Measurements from ENCODE around the gene MRTFA. TPM values are rescaled to one million over a fixed set of nuclear protein-coding genes. Genes with fewer than 3 reads are reported as not detected.

MRTFA gene
- total RNA-seq, 1 donor from 2014 or later, result 11.3 TPM

DNA sequence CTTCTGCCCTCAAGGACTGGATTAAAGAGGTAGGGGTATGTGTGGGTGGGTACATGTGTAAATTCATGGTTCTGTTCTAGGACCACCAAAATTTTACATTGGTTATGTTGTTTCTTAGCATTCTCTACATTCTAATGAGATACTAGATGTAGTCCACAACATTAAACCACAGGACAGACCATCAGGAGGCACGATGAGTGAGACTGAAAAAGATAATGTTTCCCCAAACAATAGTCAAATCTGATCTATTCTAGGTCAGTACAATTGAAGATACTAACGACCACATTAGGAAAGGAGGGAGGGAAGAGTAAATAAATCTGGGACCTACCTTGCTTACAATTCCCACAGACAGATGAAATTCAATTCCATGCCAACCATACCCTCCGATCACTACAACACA lies 42.2 kb downstream of the MRTFA start:
- Histone ChIP-seq H3K9me3 (ENCODE audit: low read depth) (no peaks in the 10 kb centered on the region), H3K4me3 (no peak overlapping the region), H3K27me3 (no peaks in the 10 kb centered on the region), H2AFZ (replicated peaks) (no peak overlapping the region), H3K27ac (no peak overlapping the region), H4K20me1 (ENCODE audit: low read depth) (peaks cover 73% of the 10 kb centered on the region), H3K79me2 (ENCODE audit: low read depth) (peaks cover 88% of the 10 kb centered on the region), H3K9ac (no peak overlapping the region), H3F3A (ENCODE audit: low read depth) (no peaks in the 10 kb centered on the region), H3K4me1 (peaks cover 15% of the 10 kb centered on the region), H3K4me2 (no peak overlapping the region), H3K36me3 (no peaks in the 10 kb centered on the region)
- H3K27ac Mint-ChIP-seq, result no peak overlapping the region
- H3K27me3 Mint-ChIP-seq (ENCODE audit: insufficient read depth, low read depth), result no peaks in the 10 kb centered on the region
- TF ChIP-seq EZH2phosphoT487 (IDR thresholded peaks at IDR 0.05) (no peak), EZH2 (IDR thresholded peaks at IDR 0.05) (no peak)
- TF ChIP-seq, protein P1, sequence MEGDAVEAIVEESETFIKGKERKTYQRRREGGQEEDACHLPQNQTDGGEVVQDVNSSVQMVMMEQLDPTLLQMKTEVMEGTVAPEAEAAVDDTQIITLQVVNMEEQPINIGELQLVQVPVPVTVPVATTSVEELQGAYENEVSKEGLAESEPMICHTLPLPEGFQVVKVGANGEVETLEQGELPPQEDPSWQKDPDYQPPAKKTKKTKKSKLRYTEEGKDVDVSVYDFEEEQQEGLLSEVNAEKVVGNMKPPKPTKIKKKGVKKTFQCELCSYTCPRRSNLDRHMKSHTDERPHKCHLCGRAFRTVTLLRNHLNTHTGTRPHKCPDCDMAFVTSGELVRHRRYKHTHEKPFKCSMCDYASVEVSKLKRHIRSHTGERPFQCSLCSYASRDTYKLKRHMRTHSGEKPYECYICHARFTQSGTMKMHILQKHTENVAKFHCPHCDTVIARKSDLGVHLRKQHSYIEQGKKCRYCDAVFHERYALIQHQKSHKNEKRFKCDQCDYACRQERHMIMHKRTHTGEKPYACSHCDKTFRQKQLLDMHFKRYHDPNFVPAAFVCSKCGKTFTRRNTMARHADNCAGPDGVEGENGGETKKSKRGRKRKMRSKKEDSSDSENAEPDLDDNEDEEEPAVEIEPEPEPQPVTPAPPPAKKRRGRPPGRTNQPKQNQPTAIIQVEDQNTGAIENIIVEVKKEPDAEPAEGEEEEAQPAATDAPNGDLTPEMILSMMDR (IDR thresholded peaks at IDR 0.05), result no peak
- H3K4me1 Mint-ChIP-seq, result peaks cover 7% of the 10 kb centered on the region
- H3K4me3 Mint-ChIP-seq, result no peak overlapping the region
- no peak for DNase-seq (ENCODE audit: low spot score)
- H3K9me3 Mint-ChIP-seq, result no peaks in the 10 kb centered on the region
- peaks cover 4% of the 10 kb centered on the region for H3K36me3 Mint-ChIP-seq

DNA sequence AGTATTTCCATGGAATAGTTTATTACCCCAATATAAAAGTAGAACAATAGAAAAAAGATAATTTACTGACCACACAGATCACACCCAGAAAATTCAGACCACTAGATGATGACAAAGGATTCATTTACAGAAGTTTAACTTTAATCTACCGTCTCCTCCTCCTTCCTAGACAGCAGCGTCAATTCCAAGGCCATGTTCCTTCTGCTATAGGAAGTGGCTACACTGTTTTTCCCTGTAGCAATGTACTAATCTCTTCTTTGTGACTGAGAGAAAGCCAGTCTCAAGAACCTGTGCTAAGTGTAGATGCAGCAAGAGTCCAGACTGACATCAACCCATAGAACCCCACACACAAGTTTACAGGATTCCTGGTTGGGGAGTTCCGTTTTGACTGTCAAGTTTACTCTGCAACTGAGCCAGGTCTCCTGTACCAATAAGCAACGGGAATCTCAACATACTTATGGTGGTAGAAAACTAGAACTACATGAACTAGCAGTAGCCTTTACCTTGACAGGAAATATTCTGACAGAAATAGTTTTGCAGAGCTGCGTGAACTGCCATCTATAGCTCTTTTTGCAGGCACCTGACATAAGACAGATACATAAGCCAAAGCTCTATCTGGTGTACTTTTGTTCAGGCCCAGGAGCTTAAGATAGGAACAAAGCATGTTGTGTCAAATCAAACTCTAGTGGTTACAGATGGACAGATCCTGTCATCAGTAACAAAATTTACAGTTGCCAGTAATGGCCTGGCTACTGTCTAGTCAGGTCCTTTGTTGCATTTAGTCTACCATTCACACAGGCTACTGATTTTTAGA lies 42.9 kb downstream of the MRTFA start:
- H2AFZ ChIP-seq (replicated peaks), result no peak overlapping the region
- DNase-seq (ENCODE audit: low spot score), result no peak
- H3K36me3 ChIP-seq, result no peaks in the 10 kb centered on the region
- Mint-ChIP-seq H3K4me3 (no peak overlapping the region), H3K9me3 (no peaks in the 10 kb centered on the region), H3K36me3 (peaks cover 4% of the 10 kb centered on the region), H3K27me3 (ENCODE audit: insufficient read depth, low read depth) (no peaks in the 10 kb centered on the region), H3K27ac (peak overlapping the region; percentile 11), H3K4me1 (peaks cover 7% of the 10 kb centered on the region)
- H3K79me2 ChIP-seq (ENCODE audit: low read depth), result peaks cover 83% of the 10 kb centered on the region
- H3K27me3 ChIP-seq, result no peaks in the 10 kb centered on the region
- H3K4me2 ChIP-seq, result no peak overlapping the region
- H3K4me1 ChIP-seq, result peaks cover 15% of the 10 kb centered on the region
- no peak overlapping the region for H3K9ac ChIP-seq
- H3F3A ChIP-seq (ENCODE audit: low read depth), result no peaks in the 10 kb centered on the region
- no peak overlapping the region for H3K4me3 ChIP-seq
- H3K27ac ChIP-seq, result no peak overlapping the region
- no peak for TF ChIP-seq EZH2 (IDR thresholded peaks at IDR 0.05)
- TF ChIP-seq EZH2phosphoT487 (IDR thresholded peaks at IDR 0.05), result no peak
- TF ChIP-seq, protein P1 (IDR thresholded peaks at IDR 0.05), result no peak
- H4K20me1 ChIP-seq (ENCODE audit: low read depth), result peaks cover 66% of the 10 kb centered on the region
- no peaks in the 10 kb centered on the region for H3K9me3 ChIP-seq (ENCODE audit: low read depth)

DNA sequence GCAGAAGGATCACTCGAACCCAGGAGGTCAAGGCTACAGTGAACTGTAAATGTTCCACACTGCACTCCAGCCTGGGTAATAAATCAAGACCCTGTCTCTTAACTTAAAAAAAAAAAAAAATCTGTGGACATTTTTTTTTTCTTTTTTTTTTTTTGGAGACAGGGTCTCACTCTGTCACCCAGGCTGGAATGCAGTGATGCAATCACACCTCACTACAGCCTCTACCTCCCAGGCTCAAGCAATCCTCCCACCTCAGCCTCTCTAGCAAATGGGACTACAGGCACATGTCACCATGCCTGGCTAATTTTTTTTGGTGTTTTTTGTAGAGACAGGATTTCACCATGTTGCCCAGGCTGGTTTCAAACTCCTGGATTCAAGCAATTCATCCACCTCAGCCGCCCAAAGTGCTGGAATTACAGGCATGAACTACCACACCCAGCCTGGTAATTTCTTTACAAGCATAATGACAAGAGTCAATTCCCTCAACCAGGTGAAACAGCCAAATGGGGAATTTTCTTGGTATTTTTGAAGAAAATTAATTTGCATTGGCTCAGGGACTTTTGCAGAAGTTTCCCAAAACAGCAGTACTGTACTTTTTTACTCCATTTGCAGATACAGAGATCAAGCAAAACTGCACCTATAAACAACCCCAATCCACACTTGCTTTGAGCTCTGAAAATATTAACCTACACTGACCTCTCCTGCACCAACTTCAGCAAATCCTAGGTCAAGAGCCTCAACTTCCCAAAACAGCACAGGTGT lies 44.0 kb downstream of the MRTFA start:
- Histone ChIP-seq H2AFZ (replicated peaks) (no peak overlapping the region), H3K27me3 (no peaks in the 10 kb centered on the region), H4K20me1 (ENCODE audit: low read depth) (peaks cover 58% of the 10 kb centered on the region), H3K36me3 (no peaks in the 10 kb centered on the region), H3K79me2 (ENCODE audit: low read depth) (peaks cover 72% of the 10 kb centered on the region), H3K4me3 (no peak overlapping the region), H3F3A (ENCODE audit: low read depth) (no peaks in the 10 kb centered on the region), H3K4me1 (peaks cover 9% of the 10 kb centered on the region), H3K9ac (no peak overlapping the region), H3K4me2 (no peak overlapping the region), H3K27ac (no peak overlapping the region), H3K9me3 (ENCODE audit: low read depth) (no peaks in the 10 kb centered on the region)
- Mint-ChIP-seq H3K36me3 (peaks cover 7% of the 10 kb centered on the region), H3K9me3 (no peaks in the 10 kb centered on the region), H3K4me3 (no peak overlapping the region), H3K4me1 (peaks cover 5% of the 10 kb centered on the region), H3K27ac (no peak overlapping the region), H3K27me3 (ENCODE audit: insufficient read depth, low read depth) (peaks cover 3% of the 10 kb centered on the region)
- DNase-seq (ENCODE audit: low spot score), result no peak
- TF ChIP-seq, protein P1 (IDR thresholded peaks at IDR 0.05), result no peak
- TF ChIP-seq EZH2 (IDR thresholded peaks at IDR 0.05) (no peak), EZH2phosphoT487 (IDR thresholded peaks at IDR 0.05) (no peak)
